ENCODE measurements around the gene TCTN1. TPM values are rescaled to one million over a fixed set of nuclear protein-coding genes. Genes with fewer than 3 reads are reported as not detected.

TCTN1 gene
- total and polyA plus RNA-seq, 2 of the 4 experiments (the other 2 are of a cell fraction) = 11.7 to 18.8 TPM

DNA sequence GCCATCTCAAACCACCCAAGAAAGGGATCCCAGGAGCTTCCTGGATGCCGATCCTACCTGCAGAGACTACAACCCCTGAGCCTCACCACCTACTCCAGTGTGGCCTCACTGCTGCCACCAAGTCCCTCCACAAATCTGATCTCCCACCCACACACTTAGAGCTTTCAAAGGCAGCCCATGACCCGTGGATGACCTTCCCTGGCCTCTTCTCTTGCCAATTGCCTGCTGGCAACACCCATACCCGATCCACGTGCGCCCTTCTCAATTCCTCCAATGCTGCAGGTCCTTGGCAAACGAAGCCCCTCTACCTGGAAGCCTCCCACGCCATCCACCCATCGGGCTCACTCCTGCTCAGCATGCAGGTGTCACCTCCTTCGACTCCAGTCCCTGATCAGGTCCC lies 44.3 kb downstream of the TCTN1 start:
- no peak overlapping the region for H4K8ac ChIP-seq (ENCODE audit: low read depth in 2 of 2, low read length in 2 of 2)
- H2AK5ac ChIP-seq (ENCODE audit: low read depth, low read length) = no peak overlapping the region
- BruUV-seq (replicated peaks) = no TSS peak
- H4K20me1 ChIP-seq (ENCODE audit: insufficient read depth, low read length) = no peaks in the 10 kb centered on the region
- no peak overlapping the region for H3K4ac ChIP-seq (ENCODE audit: low read depth, low read length)
- no peak overlapping the region for H3K4me2 ChIP-seq (ENCODE audit: low read depth, low read length)
- no peak overlapping the region for H3K14ac ChIP-seq (replicated peaks; ENCODE audit: low read depth, low read length)
- H3K9me1 ChIP-seq (ENCODE audit: insufficient read depth, low read length) = no peaks in the 10 kb centered on the region
- ChIA-PET POLR2A (ENCODE audit: unreplicated experiment) (no interaction called here), CTCF (no interaction called here)
- DNase-seq = no peak
- no peak overlapping the region for H2AK9ac ChIP-seq (replicated peaks; ENCODE audit: low read depth, low read length, poor library complexity)
- H4K91ac ChIP-seq (ENCODE audit: insufficient read depth, low read depth, low read length) = no peak overlapping the region
- intact Hi-C loops (cut with micrococcal nuclease) = no loop called here
- H3K4me1 ChIP-seq (ENCODE audit: control insufficient read depth, insufficient read depth, low read length) = no peaks in the 10 kb centered on the region
- no peak overlapping the region for H3K27ac ChIP-seq (ENCODE audit: insufficient read depth, low read length)
- H3K79me1 ChIP-seq (ENCODE audit: low read depth in 1 of 2, low read length in 2 of 2) = no peaks in the 10 kb centered on the region
- H3K36me3 ChIP-seq (ENCODE audit: control insufficient read depth, insufficient read depth, low read length) = no peaks in the 10 kb centered on the region
- no peak overlapping the region for H3K9ac ChIP-seq (ENCODE audit: low read depth, low read length)
- no peaks in the 10 kb centered on the region for H3K9me3 ChIP-seq (ENCODE audit: control insufficient read depth, insufficient read depth, low read length)
- peaks cover 1% of the 10 kb centered on the region; the same call in 1 of the 2 replicates for H3K27me3 ChIP-seq (ENCODE audit: control insufficient read depth, insufficient read depth, low read length)
- H2BK20ac ChIP-seq (ENCODE audit: low read depth, low read length) = no peak overlapping the region
- in situ Hi-C loops (cut with MboI; ENCODE audit: low sequenced_read_pairs) = no loop called here
- H3K18ac ChIP-seq (ENCODE audit: low read depth, low read length) = no peak overlapping the region
- H4K5ac ChIP-seq (ENCODE audit: low read depth, low read length) = no peak overlapping the region
- TF ChIP-seq MAZ (IDR thresholded peaks at IDR 0.05; ENCODE audit: borderline replicate concordance, low read depth, low read length) (no peak), CEBPB (IDR thresholded peaks at IDR 0.05; ENCODE audit: low read depth, low read length) (no peak), NFE2L2 (IDR thresholded peaks at IDR 0.05; ENCODE audit: low read depth, low read length) (no peak), MAFK (IDR thresholded peaks at IDR 0.05; ENCODE audit: low read depth, low read length) (no peak), POLR2A (IDR thresholded peaks at IDR 0.05; ENCODE audit: low read depth, low read length) (no peak), FOS (IDR thresholded peaks at IDR 0.05; ENCODE audit: low read depth, low read length) (no peak)
- TF ChIP-seq, protein P1, sequence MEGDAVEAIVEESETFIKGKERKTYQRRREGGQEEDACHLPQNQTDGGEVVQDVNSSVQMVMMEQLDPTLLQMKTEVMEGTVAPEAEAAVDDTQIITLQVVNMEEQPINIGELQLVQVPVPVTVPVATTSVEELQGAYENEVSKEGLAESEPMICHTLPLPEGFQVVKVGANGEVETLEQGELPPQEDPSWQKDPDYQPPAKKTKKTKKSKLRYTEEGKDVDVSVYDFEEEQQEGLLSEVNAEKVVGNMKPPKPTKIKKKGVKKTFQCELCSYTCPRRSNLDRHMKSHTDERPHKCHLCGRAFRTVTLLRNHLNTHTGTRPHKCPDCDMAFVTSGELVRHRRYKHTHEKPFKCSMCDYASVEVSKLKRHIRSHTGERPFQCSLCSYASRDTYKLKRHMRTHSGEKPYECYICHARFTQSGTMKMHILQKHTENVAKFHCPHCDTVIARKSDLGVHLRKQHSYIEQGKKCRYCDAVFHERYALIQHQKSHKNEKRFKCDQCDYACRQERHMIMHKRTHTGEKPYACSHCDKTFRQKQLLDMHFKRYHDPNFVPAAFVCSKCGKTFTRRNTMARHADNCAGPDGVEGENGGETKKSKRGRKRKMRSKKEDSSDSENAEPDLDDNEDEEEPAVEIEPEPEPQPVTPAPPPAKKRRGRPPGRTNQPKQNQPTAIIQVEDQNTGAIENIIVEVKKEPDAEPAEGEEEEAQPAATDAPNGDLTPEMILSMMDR (conservative IDR thresholded peaks at IDR 0.05; ENCODE audit: low read depth, low read length) = no peak
- no peak overlapping the region for H2AFZ ChIP-seq (replicated peaks; ENCODE audit: low read length, poor library complexity)
- H3K23ac ChIP-seq (ENCODE audit: low read depth, low read length) = no peak overlapping the region
- dilution Hi-C loops (cut with HindIII; ENCODE audit: low sequenced_read_pairs, unreplicated experiment) = no loop called here
- no peak overlapping the region for H3K56ac ChIP-seq (ENCODE audit: extremely low read depth, insufficient read depth, low read length)
- H2BK120ac ChIP-seq (ENCODE audit: low read depth, low read length) = no peak overlapping the region
- no peak overlapping the region for H2BK15ac ChIP-seq (ENCODE audit: low read depth, low read length)
- no peak overlapping the region for H2BK5ac ChIP-seq (ENCODE audit: low read depth, low read length, poor library complexity, severe bottlenecking)
- no peak overlapping the region for H3K4me3 ChIP-seq (ENCODE audit: insufficient read depth, low read depth, low read length)
- no peak for ATAC-seq (ENCODE audit: low read depth)
- WGBS, 2 experiments (ENCODE audit: extremely low coverage in 2 of 2, insufficient read length in 1 of 2) = 69% methylated on average over 7 of the region's 9 CpGs; no CpG with 5 or more reads in 1 of the 2 experiments

Measured in IMR-90 (cell line).